NCI-H128 (cell line): ENCODE measurements around the gene SF1.

Experiments used
- DNase-seq: peaks from one replicate; lab custom pipeline; 2025; ENCODE audit not compliant: unreplicated experiment; lab: John Stamatoyannopoulos, UW

SF1 gene

GRCh38 chr11:64726867-64727530 is 51.3 kb downstream of the SF1 start:
- no peak for DNase-seq

GRCh38 chr11:64726211-64726641 is 52.1 kb downstream of the SF1 start:
- no peak for DNase-seq

- DNase-seq, result no peak
Measured at GRCh38 chr11:64724863-64725532, 53.3 kb downstream of the SF1 start.

GRCh38 chr11:64723907-64724862 is 54.2 kb downstream of the SF1 start:
- DNase-seq, result no peak

- peak; percentile 76 for DNase-seq
Measured at GRCh38 chr11:64723117-64723906, 55.0 kb downstream of the SF1 start, which contains the start of gene NRXN2. Gene NRXN2, minus strand, starts transcription at chr11:64723197. Its CDS starts 9,498 bp downstream, at chr11:64713699.

- DNase-seq, result no peak
Measured at GRCh38 chr11:64722141-64723065, 55.9 kb downstream of the SF1 start.

- DNase-seq, result no peak
Measured at GRCh38 chr11:64721359-64721699, 57.0 kb downstream of the SF1 start.

- no peak for DNase-seq
Measured at GRCh38 chr11:64720640-64721358, 57.5 kb downstream of the SF1 start.

GRCh38 chr11:64720167-64720566 is 58.2 kb downstream of the SF1 start:
- no peak for DNase-seq

GRCh38 chr11:64719406-64719805 is 58.9 kb downstream of the SF1 start:
- no peak for DNase-seq

- DNase-seq, result no peak
Measured at GRCh38 chr11:64718780-64719124, 59.6 kb downstream of the SF1 start.

- no peak for DNase-seq
Measured at GRCh38 chr11:64718084-64718779, 60.1 kb downstream of the SF1 start.

GRCh38 chr11:64717268-64717578 is 61.1 kb downstream of the SF1 start:
- DNase-seq, result no peak

GRCh38 chr11:64716473-64717267 is 61.7 kb downstream of the SF1 start:
- no peak for DNase-seq

GRCh38 chr11:64715756-64716472 is 62.4 kb downstream of the SF1 start:
- no peak for DNase-seq

- no peak for DNase-seq
Measured at GRCh38 chr11:64715110-64715509, 63.2 kb downstream of the SF1 start.

GRCh38 chr11:64714666-64715065 is 63.7 kb downstream of the SF1 start:
- no peak for DNase-seq
